Thyroid gland (tissue), 4 donors: ENCODE data around the gene DGAT2.

Experiments used
- POLR2A ChIP-seq, 2 donors: fragments of 450-650 bp; IDR thresholded peaks; one replicate each; pipeline ENCODE4 v1.6.1; 2017; ENCODE audit warnings: antibody characterized with exemption in 2 of 2, mild to moderate bottlenecking in 2 of 2, moderate library complexity in 1 of 2
- TF ChIP-seq, protein P1 (sequence below), 6 experiments: fragments of 200-600 bp in 3 of 6; fragments of 450-650 bp in 3 of 6; sonication (generic) in 3 of 6; IDR thresholded peaks; one replicate each; pipeline ENCODE4 v1.5.1; 2016 to 2019; ENCODE audit warnings: antibody characterized with exemption in 6 of 6, mild to moderate bottlenecking in 2 of 6, inconsistent platforms in 1 of 6, moderate library complexity in 1 of 6

DNA sequence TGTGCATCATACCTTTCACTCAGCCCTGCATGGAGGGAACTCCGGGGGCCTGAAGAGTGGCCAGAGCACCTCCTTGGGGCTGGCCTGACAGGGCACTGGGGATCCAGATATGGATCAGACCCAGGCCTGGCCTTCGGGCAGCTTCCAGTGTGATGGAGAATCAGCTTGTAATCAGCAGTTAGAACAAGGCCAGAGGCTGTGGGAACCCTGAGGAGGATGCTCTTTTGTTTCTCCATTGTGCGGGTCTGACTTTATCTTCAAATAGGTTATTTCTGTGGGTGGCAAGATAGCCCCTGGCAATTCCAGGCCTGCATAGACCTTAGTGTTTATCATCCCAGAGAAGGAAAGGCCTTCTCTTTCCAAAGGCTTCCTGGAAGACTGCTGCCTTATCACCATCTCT, 12.3 kb downstream of the DGAT2 start:
- TF ChIP-seq, protein P1, sequence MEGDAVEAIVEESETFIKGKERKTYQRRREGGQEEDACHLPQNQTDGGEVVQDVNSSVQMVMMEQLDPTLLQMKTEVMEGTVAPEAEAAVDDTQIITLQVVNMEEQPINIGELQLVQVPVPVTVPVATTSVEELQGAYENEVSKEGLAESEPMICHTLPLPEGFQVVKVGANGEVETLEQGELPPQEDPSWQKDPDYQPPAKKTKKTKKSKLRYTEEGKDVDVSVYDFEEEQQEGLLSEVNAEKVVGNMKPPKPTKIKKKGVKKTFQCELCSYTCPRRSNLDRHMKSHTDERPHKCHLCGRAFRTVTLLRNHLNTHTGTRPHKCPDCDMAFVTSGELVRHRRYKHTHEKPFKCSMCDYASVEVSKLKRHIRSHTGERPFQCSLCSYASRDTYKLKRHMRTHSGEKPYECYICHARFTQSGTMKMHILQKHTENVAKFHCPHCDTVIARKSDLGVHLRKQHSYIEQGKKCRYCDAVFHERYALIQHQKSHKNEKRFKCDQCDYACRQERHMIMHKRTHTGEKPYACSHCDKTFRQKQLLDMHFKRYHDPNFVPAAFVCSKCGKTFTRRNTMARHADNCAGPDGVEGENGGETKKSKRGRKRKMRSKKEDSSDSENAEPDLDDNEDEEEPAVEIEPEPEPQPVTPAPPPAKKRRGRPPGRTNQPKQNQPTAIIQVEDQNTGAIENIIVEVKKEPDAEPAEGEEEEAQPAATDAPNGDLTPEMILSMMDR (IDR thresholded peaks at IDR 0.05) = no peak
- TF ChIP-seq POLR2A (IDR thresholded peaks at IDR 0.05) = no peak
